Stimulated activated CD8-positive, alpha-beta memory T cell treated with anti-CD3 and anti-CD28 coated beads, Interleukin-12 subunit alpha, Interleukin-12 subunit beta, amount 100 ng/mL, for 24 hours (primary cell): Measurements from ENCODE around the gene FOXC2.
A peak's percentile ranks its signal among the peaks of the same experiment; 100 is the strongest.

ENCODE experiments used
- DNase-seq: peaks from one replicate; pipeline ENCODE4 v3.0.0-alpha.2; 2020; ENCODE audit errors: extremely low read depth

FOXC2 gene

DNA sequence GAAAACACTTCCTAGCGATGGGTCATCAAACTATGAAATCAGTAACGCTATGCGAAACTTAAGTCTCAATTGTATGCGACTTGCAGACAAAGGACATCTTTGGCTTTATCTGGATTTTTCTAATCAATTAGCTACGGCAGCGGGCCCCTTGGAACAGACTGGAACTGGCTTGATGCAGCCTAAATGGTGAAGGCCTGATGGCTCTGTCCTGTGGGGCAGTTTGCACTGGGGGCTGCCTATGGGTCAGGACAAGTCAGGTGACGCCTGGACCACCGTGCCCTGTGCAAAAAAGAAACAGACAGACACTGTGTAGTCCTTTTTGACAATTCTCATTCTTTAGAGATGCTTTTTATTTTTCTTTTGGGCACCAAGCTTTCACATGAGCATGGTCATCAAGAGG is 33.6 kb upstream of the FOXC2 start:
- no peak for DNase-seq

GRCh38 chr16:86533767-86534351 is 32.8 kb upstream of the FOXC2 start:
- no peak for DNase-seq

DNA sequence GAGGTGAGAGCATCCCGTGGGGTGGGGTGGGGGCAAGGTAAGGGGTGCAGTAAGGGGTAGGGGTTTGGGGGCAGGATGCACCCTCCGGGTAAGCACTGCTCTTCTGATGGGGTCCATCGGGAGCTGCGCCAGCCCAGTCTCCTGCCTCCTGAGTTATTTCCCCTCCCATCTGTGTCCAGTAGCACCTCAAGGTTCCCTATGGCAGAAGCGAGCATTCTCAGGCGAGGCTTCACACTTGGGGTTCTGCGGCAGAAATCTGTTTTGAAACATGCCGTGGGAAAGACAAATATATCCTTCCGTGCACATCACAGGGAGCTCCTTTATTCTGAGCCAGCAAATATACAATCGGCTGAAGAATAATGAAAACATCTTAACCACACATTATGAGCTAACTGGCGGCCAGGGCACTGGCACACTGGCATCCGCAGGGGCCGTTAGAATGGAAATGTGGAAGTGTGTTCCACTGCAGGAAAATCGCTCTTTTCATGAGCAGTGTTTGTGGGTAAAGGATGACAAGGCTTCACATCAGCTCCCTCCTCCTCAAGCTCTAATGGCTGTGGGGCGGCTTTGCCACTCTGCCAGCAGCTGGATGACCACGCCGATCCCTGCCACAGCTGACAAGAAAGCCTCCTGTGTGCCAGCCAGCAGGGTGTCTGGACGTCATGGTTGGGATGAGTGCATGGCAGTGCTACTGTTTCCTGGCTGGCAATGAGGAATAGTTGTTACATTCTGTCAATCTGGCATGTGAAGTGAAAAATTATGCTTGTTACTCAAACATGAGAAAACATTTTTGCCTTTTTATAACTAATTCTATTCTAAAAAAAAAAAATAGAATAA is 31.6 kb upstream of the FOXC2 start:
- no peak for DNase-seq

GRCh38 chr16:86536621-86537020 is 30.0 kb upstream of the FOXC2 start:
- no peak for DNase-seq

GRCh38 chr16:86537486-86537885 is 29.1 kb upstream of the FOXC2 start:
- DNase-seq, result no peak

DNA sequence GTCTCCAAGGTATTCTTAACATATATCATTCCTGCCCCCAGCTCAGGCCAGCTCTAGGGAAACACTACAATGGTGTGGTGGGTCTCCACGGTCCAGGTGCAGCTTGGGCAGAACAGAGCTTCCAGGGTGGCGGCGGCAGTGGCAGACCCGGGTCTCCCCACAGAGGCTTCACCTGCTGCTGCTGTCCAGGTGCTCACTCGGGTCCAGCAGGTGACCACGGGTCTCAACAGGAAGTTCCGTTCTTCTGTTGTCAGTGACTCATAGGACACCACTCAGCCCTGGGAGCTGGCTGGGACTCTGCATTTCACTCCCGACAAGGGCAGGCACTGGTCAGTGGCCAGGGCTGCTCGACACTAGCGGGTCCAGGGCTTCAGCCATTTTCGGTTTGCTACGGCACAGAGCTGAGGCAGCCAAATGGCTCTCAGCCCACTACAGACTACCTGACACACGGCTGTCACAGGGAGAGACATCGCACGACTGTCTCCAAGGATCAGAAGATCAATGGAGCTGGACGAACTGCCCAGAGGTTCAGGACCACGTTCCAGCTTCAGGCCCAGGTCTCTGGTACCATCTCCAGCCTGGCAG is 28.3 kb upstream of the FOXC2 start:
- no peak for DNase-seq

DNA sequence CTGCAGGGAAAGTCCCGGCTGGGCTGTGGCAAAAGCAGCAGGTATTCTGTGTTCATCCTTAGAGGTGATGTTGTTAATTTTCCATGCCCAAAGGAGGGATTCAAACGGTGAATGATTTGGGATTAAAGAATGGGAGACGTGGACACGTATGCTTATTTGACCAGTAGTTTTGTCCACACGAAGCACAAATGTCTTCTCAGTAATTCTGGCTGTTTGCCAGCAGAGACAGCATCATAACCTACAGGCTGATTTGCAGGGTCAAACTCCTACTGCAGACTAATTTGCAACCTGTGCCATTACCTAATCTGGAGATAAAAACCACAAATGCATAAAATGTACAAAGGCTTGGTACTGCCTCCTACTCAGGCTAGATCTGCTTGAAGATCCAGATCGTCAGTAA is 25.7 kb upstream of the FOXC2 start:
- no peak for DNase-seq

GRCh38 chr16:86541560-86541959 is 25.1 kb upstream of the FOXC2 start:
- DNase-seq, result no peak

DNA sequence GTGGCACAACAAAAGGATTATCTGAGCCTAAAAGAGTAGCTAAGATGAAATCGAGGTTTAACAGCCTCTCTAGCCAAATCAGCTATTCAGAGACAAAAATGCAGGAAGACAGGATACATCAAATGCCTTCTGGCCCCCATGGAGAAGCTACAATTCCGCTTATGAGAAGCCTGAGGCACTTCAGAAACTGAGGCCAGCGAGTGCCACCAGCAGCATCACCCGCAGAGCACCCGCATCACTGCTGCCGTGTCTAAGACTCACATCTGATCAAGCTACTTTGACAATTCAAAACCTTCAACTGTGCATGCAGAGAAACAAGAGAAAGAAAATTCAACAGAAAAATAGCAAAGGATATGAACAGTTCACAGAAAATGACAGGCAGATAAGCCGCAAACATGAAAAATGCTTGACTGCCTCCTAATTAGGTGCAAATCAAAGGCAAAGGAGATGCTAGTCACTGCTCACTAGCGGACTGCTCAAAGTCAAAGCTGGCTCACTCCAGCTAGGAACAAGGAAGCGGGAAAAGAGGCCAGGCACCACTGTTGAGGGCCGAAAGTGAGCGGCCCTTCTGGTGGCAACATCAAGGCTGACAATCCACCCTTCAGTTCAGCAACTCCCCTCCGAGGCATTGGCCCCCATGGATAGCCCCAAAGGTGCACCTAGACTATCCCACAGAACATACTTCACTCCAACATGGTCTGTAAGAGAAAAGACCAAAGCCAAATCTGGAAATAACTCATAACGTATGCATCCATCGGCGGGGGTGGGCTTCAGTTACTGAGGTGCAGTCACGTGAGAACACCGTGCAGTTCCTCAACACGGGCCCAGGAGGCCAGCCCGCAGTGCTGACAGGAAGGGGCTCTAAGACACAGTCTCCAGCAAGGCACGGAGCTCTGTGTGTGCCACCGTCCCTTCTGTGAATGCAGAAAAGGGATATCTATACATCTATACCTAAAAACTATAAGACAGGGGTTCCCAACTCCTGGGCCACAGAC is 23.6 kb upstream of the FOXC2 start:
- DNase-seq, result no peak

DNA sequence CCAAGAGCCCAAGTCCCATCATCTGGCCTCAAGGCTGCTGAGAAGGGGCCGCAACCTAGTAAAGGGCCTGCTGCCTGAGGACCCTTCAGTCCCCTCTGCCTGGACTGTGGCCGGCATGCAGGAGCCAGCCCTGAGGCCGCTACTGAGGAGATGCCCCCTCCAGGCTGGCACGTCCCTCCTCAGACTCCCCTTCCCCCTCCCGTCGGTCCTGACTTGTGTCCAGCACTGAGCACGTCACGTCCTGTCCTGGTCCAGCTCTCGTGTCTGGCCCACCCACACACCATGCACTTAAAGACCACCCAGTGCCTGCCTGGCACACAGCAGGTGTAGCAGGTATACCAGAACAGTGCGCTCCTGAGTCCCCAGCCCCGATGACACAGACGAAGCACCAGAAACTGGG is 21.1 kb upstream of the FOXC2 start:
- DNase-seq, result no peak

- no peak for DNase-seq
These were observed 20.5 kb upstream of the FOXC2 start for GRCh38 chr16:86545954-86546637.

- no peak for DNase-seq
These were observed 20.0 kb upstream of the FOXC2 start for GRCh38 chr16:86546638-86547013.

DNA sequence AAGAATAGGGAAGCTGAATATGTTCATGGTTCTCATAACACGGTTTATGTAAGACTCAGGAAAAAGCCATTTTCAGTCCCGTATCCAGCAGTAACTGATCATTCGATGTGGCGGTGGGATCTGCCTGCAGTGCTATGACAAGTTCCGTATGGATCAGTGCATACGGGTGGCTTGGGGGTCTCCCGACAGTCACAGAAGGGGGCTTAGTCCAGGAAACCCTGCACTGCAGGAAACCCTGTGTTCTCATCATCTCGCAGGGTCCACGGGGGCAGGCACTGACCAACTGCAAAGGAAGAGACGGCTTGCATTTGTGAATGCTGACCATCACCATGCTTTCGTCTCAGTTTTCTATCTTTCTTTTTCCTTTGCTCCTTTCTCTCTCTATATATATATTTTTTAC is 19.3 kb upstream of the FOXC2 start:
- DNase-seq, result no peak

DNA sequence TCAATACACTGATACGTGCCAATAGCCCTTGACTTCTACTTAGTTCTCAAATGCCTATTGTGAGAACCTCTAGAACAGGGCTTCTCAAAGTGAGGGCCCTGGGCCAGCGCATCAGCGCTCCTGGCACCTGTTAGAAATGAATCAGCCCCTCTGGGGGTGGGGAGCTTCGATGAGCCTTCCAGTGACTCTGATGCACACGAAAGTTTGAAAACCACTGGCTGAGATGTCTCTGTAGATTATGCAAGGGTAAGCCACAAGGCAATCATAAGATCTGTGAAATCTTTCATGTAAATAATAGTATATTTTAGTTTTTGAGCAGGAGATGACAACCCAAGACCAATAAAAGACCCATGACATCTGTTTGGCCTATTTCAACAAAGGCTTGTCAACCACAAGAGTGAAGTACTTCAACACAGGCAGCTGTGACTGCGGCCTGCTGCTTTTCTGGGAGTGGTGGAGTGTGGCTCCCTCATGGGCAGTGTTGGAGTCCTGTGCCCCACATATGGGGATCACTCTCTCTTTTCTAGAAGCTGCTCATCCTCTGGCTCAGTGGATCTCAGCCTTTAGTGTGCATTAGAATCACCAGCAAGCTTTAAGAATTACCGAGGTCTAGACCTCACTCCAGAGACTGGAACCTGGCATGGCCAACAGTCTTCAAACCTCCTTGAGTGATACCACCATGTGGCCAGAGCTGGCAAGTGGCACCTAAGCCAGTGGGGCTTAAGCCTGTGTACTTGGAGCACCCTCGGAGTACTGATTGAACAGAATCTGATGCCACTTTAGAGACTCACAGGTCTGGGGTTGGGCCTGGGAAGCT is 17.3 kb upstream of the FOXC2 start:
- DNase-seq, result peak; percentile 19

DNA sequence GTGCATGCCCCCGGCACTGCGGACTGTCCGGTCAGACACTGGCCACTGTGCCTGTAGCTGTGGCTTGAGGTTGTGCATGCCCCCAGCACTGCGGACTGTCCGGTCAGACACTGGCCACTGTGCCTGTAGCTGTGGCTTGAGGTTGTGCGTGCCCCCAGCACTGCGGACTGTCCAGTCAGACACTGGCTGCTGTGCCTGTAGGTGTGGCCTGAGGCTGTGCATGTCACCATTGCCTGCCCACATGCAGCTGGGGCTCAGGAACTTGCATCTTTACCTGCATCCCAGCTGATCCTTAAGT is 16.8 kb upstream of the FOXC2 start:
- DNase-seq, result no peak

DNA sequence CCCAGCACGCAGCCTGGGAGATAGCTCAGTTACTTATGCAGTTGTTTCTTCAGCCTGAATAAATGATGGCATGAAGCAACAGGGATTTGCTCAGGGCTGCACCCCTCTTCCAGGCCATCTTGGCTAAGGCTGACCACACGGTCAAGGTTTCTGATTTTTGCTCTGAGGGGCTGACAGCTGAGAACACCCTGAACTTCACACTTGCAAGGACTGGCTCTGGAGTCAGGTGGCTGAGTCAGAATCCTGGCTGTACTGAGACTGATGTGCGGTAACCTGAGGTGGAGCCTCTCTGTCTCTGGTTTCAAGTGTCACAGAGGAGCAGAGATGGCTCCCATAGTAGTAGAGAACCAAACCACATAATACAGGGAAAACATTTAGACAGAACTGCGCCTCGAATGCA is 16.3 kb upstream of the FOXC2 start:
- DNase-seq, result no peak

GRCh38 chr16:86553356-86553755 is 13.3 kb upstream of the FOXC2 start:
- DNase-seq, result no peak

DNA sequence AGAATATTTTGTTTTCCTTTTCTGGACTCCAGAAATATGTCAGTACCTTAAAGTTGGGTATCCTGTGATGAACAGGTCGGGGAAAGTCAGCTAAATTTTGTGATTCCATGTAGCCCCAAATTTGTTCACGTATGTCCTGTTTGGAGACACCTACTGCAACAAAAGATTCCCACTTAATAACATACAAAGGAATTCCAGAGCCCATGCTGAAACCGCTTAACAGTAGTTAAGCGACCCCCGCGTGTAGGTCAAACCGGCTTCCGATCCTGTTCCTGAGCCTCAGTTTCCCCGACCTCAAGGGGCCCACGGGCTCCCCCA is 12.1 kb upstream of the FOXC2 start:
- DNase-seq, result no peak

DNA sequence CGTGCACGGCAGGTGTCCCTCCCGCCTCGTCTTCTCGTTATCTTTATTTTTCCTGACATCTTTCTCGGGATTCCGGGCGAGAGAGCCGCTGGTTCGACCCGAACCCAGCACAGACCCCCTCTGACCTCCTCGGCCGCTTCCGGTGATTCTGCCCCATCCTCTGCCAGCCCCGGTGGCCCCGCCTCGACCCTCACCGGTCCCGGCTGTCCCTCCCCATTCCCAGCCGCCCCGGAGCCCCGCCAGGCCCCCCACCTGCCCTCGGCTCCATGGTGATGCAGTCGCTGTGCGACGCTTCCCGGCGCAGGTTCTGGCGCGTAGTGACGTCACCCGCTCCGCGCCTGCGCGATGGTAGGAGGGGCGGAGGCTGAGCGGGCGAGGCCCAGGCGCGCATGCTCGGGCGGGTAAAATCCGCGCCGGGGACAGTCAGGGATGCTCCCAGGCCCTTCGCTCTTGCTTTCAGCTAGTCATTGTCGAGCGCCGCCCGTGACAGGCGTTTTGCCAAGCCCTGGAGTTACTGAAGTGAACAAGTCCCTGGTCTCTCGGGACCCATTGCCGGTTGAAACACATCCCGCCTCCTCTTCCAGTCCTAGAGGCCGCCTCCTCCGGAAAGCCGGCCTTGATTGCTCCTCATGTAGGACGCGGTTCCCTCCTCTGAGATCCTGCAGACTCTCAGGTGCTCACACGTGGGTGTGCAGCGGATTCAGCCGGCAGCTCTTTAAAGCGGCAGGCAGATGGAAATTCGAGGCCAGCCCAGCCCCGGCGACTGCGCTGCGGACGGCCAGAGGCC is 11.5 kb upstream of the FOXC2 start, which contains the start of gene MTHFSD:
Gene MTHFSD, minus strand, starts transcription at position 319 of the 787 bp plus-strand sequence. Its CDS starts 51 bp downstream, at position 268.
- peak; percentile 85 for DNase-seq

DNA sequence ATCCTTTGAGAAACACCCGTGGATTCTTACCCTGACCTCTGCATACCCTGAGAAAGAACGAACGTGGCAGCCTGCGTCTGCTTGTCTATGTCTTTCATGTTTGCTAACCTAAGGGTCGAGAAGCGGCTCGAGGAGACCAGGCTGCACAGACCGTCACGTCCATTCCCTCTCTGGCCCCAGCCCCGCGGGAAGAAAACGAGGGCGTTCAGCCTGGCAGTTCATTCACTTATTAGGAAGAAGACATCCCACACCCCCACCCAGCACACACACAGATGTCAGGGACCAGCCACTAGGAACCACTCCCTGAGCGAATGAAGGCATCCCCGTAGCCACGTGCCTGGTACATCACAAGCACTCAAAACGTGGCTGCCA is 10.9 kb upstream of the FOXC2 start:
- DNase-seq, result no peak
